Measurements from ENCODE around the gene GFY.

GRCh38 chr19:49431330-49431749, 6.2 kb downstream of the GFY start:
- no peak for TF ChIP-seq CTCF (conservative IDR thresholded peaks at IDR 0.05; ENCODE audit: low read depth in 2 of 2)
- no peak for TF ChIP-seq POLR2AphosphoS5 (IDR thresholded peaks at IDR 0.05; ENCODE audit: low read depth)
- no peak for TF ChIP-seq EZH2 (IDR thresholded peaks at IDR 0.05; ENCODE audit: low read depth, unreplicated experiment)
- no peak for TF ChIP-seq ZNF331 (CRISPR knock-in tag; IDR thresholded peaks at IDR 0.05; ENCODE audit: low read depth)
- no peak for TF ChIP-seq EZH2phosphoT487 (IDR thresholded peaks at IDR 0.05; ENCODE audit: unreplicated experiment)
- TF ChIP-seq JUNB (IDR thresholded peaks at IDR 0.05; ENCODE audit: unreplicated experiment), result no peak
- TF ChIP-seq REST (IDR thresholded peaks at IDR 0.05; ENCODE audit: unreplicated experiment), result no peak
- no peak for TF ChIP-seq ZNF114 (CRISPR knock-in tag; IDR thresholded peaks at IDR 0.05)
- no peak for TF ChIP-seq CREB1 (CRISPR knock-in tag; IDR thresholded peaks at IDR 0.05; ENCODE audit: low read depth)
- no peak for TF ChIP-seq STAT1 (IDR thresholded peaks at IDR 0.05; ENCODE audit: unreplicated experiment)
